NB4 (cell line): ENCODE measurements around the gene RAE1.

Experiments used
- DNase-seq: peaks from one replicate; pipeline ENCODE4 v3.0.0; 2010; ENCODE audit warnings: low read depth
- H3K4me3 ChIP-seq: one replicate; pipeline ENCODE4 v1.5.1; 2011; ENCODE audit warnings: mild to moderate bottlenecking, low read depth, low read length, moderate library complexity
- CTCF ChIP-seq: IDR thresholded peaks from one replicate; pipeline ENCODE4 v1.5.1; 2012; ENCODE audit warnings: low read depth, low read length
- MAX ChIP-seq: IDR thresholded peaks from 2 replicates; pipeline ENCODE4 v1.6.1; 2011; ENCODE audit warnings: low read depth, low read length
- MYC ChIP-seq: IDR thresholded peaks from 2 replicates; pipeline ENCODE4 v1.6.1; 2011; ENCODE audit warnings: low read depth, low read length
- POLR2A ChIP-seq: IDR thresholded peaks from 2 replicates; pipeline ENCODE4 v1.6.1; 2011; ENCODE audit warnings: mild to moderate bottlenecking; ENCODE audit not compliant: insufficient read length; ENCODE audit errors: extremely low read depth

RAE1 gene

GRCh38 chr20:57389695-57390603 lies 38.9 kb downstream of the RAE1 start:
- peak; percentile 40 for DNase-seq
- TF ChIP-seq MAX, result no peak
- no peak for TF ChIP-seq CTCF
- peak overlapping the region; percentile 21 for H3K4me3 ChIP-seq

- TF ChIP-seq MAX (peak; percentile 42; the same call in 1 of the 2 replicates), CTCF (no peak), MYC (peak; percentile 79), POLR2A (peak; percentile 67)
- peak; percentile 83 for DNase-seq
- H3K4me3 ChIP-seq, result peak within 1 kb of the TSS; percentile 74
Observed at GRCh38 chr20:57390604-57391438, 39.8 kb downstream of the RAE1 start, which contains the start of gene RBM38. Gene RBM38, plus strand, starts transcription at chr20:57391396. Its CDS starts 186 bp downstream, at chr20:57391582.

GRCh38 chr20:57391439-57392301 lies 40.6 kb downstream of the RAE1 start:
- H3K4me3 ChIP-seq, result peak overlapping the region; percentile 74
- peak; percentile 2 for TF ChIP-seq POLR2A
- no peak for TF ChIP-seq MYC
- TF ChIP-seq CTCF, result no peak
- DNase-seq, result peak; percentile 64

GRCh38 chr20:57392512-57393271 lies 41.6 kb downstream of the RAE1 start:
- DNase-seq, result peak; percentile 42
- TF ChIP-seq MAX (no peak), MYC (no peak), CTCF (no peak), POLR2A (no peak)
- peak overlapping the region; percentile 74 for H3K4me3 ChIP-seq
